K562 (cell line): Measurements from ENCODE around the gene TLK2.

Source experiments
- ELF1 ChIP-seq: fragments of 200-800 bp; sonication (Bioruptor generic); IDR thresholded peaks from 2 replicates; pipeline ENCODE4 v1.6.1; 2016; ENCODE audit warnings: missing genetic modification characterization, missing compliant biosample characterization
- TF ChIP-seq, protein P1 (sequence below): sonication (generic); formaldehyde crosslinking; IDR thresholded peaks from 2 replicates; pipeline ENCODE4 v1.8.0; 2023; ENCODE audit warnings: missing genetic modification reagents, mild to moderate bottlenecking, borderline replicate concordance
- TF ChIP-seq, protein P2 (sequence below), 3 experiments: fragments of 200-800 bp in 1 of 3; fragments of 250-450 bp in 1 of 3; fragments of 450-650 bp in 1 of 3; sonication (Bioruptor Pico) in 1 of 3; sonication (Bioruptor generic) in 1 of 3; formaldehyde crosslinking in 1 of 3; IDR thresholded peaks; 2 replicates each; pipeline versions ENCODE4 v1.6.1 to v1.8.0; 2016 to 2022; ENCODE audit warnings: mild to moderate bottlenecking in 2 of 3, missing genetic modification characterization in 2 of 3, missing compliant biosample characterization in 1 of 3, moderate library complexity in 1 of 3

DNA sequence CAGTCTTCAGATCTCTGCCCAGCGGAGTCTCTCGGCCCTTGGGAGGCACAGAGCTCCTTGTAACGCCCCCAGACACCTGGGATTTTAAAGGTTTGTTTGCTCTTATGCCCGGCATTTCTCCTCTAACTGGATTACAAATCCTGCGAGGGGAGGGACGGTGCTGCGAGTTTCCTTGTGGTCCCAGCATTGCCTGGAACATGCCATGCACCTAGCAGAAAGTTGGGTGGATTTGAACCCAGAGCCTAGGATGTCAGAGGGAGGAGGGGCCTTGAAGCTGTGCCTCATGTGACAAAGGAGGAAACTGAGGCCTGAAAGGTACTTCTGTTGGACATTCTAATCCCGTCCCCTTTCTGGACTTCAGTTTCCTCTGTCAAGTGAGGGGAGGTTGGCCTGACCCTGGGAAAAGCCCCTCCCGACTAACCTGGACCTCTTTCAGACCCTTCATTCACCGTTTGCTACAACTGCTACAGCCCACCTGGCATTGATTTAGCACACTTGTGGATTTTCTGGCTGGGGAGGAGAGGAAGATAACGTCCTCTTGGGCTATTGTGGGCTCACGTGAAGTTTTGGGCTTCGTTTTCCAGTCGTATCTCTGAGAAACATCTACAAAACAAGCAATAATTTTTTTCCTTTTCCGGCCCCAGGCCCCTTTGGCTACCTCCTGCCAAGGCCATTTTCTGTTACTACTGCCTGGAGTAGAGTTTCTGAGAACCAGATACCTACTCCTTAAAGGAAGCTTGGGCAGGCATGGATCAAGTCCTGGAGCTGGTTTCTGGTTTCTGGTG lies 179.7 kb downstream of the TLK2 start:
- TF ChIP-seq, protein P1, sequence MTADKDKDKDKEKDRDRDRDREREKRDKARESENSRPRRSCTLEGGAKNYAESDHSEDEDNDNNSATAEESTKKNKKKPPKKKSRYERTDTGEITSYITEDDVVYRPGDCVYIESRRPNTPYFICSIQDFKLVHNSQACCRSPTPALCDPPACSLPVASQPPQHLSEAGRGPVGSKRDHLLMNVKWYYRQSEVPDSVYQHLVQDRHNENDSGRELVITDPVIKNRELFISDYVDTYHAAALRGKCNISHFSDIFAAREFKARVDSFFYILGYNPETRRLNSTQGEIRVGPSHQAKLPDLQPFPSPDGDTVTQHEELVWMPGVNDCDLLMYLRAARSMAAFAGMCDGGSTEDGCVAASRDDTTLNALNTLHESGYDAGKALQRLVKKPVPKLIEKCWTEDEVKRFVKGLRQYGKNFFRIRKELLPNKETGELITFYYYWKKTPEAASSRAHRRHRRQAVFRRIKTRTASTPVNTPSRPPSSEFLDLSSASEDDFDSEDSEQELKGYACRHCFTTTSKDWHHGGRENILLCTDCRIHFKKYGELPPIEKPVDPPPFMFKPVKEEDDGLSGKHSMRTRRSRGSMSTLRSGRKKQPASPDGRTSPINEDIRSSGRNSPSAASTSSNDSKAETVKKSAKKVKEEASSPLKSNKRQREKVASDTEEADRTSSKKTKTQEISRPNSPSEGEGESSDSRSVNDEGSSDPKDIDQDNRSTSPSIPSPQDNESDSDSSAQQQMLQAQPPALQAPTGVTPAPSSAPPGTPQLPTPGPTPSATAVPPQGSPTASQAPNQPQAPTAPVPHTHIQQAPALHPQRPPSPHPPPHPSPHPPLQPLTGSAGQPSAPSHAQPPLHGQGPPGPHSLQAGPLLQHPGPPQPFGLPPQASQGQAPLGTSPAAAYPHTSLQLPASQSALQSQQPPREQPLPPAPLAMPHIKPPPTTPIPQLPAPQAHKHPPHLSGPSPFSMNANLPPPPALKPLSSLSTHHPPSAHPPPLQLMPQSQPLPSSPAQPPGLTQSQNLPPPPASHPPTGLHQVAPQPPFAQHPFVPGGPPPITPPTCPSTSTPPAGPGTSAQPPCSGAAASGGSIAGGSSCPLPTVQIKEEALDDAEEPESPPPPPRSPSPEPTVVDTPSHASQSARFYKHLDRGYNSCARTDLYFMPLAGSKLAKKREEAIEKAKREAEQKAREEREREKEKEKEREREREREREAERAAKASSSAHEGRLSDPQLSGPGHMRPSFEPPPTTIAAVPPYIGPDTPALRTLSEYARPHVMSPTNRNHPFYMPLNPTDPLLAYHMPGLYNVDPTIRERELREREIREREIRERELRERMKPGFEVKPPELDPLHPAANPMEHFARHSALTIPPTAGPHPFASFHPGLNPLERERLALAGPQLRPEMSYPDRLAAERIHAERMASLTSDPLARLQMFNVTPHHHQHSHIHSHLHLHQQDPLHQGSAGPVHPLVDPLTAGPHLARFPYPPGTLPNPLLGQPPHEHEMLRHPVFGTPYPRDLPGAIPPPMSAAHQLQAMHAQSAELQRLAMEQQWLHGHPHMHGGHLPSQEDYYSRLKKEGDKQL, result no peak
- TF ChIP-seq, protein P2, sequence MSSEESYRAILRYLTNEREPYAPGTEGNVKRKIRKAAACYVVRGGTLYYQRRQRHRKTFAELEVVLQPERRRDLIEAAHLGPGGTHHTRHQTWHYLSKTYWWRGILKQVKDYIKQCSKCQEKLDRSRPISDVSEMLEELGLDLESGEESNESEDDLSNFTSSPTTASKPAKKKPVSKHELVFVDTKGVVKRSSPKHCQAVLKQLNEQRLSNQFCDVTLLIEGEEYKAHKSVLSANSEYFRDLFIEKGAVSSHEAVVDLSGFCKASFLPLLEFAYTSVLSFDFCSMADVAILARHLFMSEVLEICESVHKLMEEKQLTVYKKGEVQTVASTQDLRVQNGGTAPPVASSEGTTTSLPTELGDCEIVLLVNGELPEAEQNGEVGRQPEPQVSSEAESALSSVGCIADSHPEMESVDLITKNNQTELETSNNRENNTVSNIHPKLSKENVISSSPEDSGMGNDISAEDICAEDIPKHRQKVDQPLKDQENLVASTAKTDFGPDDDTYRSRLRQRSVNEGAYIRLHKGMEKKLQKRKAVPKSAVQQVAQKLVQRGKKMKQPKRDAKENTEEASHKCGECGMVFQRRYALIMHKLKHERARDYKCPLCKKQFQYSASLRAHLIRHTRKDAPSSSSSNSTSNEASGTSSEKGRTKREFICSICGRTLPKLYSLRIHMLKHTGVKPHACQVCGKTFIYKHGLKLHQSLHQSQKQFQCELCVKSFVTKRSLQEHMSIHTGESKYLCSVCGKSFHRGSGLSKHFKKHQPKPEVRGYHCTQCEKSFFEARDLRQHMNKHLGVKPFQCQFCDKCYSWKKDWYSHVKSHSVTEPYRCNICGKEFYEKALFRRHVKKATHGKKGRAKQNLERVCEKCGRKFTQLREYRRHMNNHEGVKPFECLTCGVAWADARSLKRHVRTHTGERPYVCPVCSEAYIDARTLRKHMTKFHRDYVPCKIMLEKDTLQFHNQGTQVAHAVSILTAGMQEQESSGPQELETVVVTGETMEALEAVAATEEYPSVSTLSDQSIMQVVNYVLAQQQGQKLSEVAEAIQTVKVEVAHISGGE (CRISPR knock-in tag; IDR thresholded peaks at IDR 0.05), result no peak
- no peak for TF ChIP-seq ELF1 (tag)
